GM21619 (cell line): ENCODE results near the gene C11orf98.
"Not testable (repeated sequence)": the region's sequence is repeated elsewhere in the genome, so short reads cannot be mapped to it uniquely, and the experiment has no call there.

Source experiments
- ATAC-seq: cut with Tn5 transposase; IDR thresholded peaks from one replicate; pipeline ENCODE4 v1.9.1; 2021; ENCODE audit not compliant: unreplicated experiment

The C11orf98 gene

GRCh38 chr11:62687508-62688396 is 22.7 kb upstream of the C11orf98 start:
- ATAC-seq: no peak

GRCh38 chr11:62682518-62682917 is 17.5 kb upstream of the C11orf98 start:
- no peak for ATAC-seq

DNA sequence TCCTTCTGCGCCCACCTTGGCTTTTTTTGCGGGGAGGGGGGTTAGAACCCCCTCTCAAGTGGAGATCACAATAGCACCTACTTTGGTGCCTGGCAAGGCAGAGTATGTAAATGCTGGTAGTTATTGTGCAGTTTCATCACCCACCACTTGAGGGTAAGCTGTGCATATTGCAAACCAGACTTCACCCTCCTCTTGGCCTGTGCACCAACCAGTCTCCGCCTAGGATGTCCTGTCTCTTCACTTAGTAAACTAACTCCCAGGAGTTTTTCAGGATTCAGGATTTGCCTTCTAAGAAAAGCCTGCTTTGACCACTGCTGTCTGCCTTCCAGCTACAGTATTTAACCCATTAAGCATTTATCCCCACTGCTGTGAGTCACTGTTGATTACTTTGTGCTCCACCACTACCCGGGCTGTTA is 15.8 kb upstream of the C11orf98 start:
- peak; percentile 56 for ATAC-seq

- peak; percentile 63 for ATAC-seq
These were observed 14.0 kb upstream of the C11orf98 start, which contains the start of gene UBXN1 for GRCh38 chr11:62678770-62679696. UBXN1 (minus strand) TSS chr11:62679073; CDS start chr11:62678923, 150 bp downstream.

DNA sequence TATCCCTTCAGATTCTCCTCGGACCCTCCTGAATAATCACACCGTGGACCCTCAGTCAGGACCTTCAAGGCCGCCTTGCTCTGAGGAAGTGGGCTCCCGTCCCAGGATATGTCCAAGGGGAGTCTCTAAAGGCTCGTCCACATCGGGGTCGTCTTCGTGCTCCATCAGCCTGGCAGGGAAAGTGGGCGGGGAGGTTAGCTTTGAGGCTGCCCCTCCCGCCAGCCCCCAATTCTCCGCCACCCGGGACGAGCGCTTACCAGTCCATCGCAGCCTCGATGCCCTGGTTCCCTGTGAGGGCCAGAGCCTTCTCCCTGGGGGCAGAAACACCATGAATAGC is 13.4 kb upstream of the C11orf98 start:
- no peak for ATAC-seq

DNA sequence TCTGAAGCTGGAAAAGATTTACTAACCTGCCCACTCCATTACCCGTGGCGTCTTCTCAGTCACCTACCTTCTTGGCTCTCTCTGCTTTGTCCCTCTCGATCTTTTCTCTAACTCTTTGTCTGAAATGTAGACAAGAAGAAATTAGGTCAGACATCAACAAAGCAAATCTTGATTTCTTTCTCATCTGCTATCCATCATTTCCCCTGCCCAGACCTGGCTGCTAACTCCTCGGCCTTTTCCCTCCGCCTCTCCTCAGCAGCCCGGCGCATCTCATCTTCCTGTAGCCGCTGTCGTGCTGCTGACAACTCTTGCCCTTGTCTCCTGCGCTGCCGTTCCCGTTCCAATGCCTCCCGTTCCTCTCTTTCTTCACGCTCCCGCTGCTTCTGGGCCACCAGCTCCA is 12.7 kb upstream of the C11orf98 start:
- no peak for ATAC-seq

GRCh38 chr11:62677156-62677555 is 12.1 kb upstream of the C11orf98 start:
- ATAC-seq: no peak

- no peak for ATAC-seq
These were observed 11.7 kb upstream of the C11orf98 start for GRCh38 chr11:62676698-62677097.

GRCh38 chr11:62675415-62675814 is 10.4 kb upstream of the C11orf98 start:
- not testable (repeated sequence) for ATAC-seq

DNA sequence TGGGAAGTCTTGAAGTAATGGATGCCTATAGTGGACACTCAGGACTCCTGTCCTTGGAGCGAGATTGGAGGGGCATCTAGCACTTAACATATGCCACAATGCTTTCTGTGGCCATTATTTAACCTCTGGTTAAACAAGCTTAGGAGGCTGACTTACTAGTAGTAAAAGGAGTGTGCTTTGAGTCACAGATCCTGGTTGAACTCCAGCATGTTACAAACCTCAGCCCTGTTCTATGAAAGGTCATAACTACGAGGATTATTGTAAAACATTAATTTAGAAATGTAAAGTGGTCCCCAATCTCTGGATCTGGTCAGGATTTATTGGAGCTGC is 8.2 kb upstream of the C11orf98 start:
- no peak for ATAC-seq

DNA sequence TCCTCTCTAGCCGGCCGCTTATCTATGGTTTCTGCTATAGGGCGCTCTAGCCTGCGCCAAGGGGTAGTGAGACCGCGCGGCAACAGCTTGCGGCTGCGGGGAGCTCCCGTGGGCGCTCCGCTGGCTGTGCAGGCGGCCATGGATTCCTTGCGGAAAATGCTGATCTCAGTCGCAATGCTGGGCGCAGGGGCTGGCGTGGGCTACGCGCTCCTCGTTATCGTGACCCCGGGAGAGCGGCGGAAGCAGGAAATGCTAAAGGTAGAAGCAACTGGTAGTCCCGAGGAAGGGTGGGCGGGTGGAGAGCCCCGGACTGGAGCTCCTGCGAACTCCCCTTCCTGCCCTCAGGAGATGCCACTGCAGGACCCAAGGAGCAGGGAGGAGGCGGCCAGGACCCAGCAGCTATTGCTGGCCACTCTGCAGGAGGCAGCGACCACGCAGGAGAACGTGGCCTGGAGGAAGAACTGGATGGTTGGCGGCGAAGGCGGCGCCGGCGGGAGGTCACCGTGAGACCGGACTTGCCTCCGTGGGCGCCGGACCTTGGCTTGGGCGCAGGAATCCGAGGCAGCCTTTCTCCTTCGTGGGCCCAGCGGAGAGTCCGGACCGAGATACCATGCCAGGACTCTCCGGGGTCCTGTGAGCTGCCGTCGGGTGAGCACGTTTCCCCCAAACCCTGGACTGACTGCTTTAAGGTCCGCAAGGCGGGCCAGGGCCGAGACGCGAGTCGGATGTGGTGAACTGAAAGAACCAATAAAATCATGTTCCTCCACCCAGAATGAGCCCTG is 6.8 kb upstream of the C11orf98 start, which contains the start of the genes LBHD1 and UQCC3:
Gene LBHD1 (minus strand): TSS at position 660 of the 782 bp plus-strand sequence. CDS start 2,236 bp downstream, outside the sequence.
Gene UQCC3 (plus strand): TSS at position 66 of the 782 bp plus-strand sequence. CDS start 73 bp downstream, at position 139.
- ATAC-seq: peak; percentile 49

- ATAC-seq: no peak
These were observed 6.2 kb upstream of the C11orf98 start for GRCh38 chr11:62671236-62671607.

GRCh38 chr11:62669420-62670161 is 4.6 kb upstream of the C11orf98 start:
- no peak for ATAC-seq

DNA sequence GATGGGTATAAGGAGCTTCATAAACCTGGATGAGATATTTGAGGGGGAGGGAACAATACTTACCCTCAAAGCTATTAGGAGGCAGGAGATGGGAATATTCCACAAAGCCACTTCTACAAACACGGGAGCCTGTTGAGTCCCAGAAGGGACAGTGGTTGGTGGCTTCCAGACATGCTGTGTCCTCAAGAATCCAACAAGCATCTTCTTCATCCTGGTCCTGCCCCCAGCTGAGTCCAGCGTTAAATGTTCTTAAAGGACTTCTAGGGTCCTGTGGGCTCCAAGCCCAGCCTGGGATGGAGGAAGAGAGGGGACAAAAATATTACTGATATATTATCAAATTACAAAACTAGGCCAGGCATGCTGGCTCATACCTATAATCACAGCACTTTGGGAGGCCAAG is 2.5 kb upstream of the C11orf98 start:
- no peak for ATAC-seq

GRCh38 chr11:62666259-62666926 is 1.4 kb upstream of the C11orf98 start:
- ATAC-seq: no peak

GRCh38 chr11:62665599-62666258 is 719 bp upstream of the C11orf98 start:
- ATAC-seq: peak; percentile 3

- ATAC-seq: peak; percentile 24
These were observed 470 bp downstream of the C11orf98 start for GRCh38 chr11:62664405-62665074.

- ATAC-seq: no peak
These were observed 8.1 kb downstream of the C11orf98 start for GRCh38 chr11:62656796-62657429.
